HEK293 (cell line): ENCODE results near the gene ADAMTS16.

ENCODE experiments used
- CTCF ChIA-PET: fragments of 350-600 bp; formaldehyde crosslinking; extraction: SDS; loops from one replicate; lab custom pipeline; 2021; ENCODE audit warnings: antibody characterized with exemption; lab: Yijun Ruan, JAX
- POLR2A ChIA-PET: fragments of 300-600 bp; formaldehyde crosslinking; extraction: SDS; loops from one replicate; lab custom pipeline; 2020; ENCODE audit warnings: antibody characterized with exemption, inconsistent platforms; lab: Yijun Ruan, JAX
- H3K27ac ChIP-seq: fragments of 200-500 bp; sonication (Bioruptor generic); 2 replicates; pipeline ENCODE4 v1.5.1; 2014; ENCODE audit warnings: low read depth, low read length, control low read depth, inconsistent platforms; ENCODE audit errors: extremely low read depth
- H3K36me3 ChIP-seq, 2 experiments: fragments of 200-500 bp in 1 of 2; sonication (Bioruptor generic) in 1 of 2; 1 replicate in 1 of 2; 2 replicates in 1 of 2; pipeline ENCODE4 v1.5.1; 2014 to 2017; ENCODE audit warnings: inconsistent platforms in 2 of 2, low read length in 2 of 2; ENCODE audit not compliant: control insufficient read depth in 2 of 2, insufficient read depth in 1 of 2
- H3K4me1 ChIP-seq: fragments of 200-500 bp; sonication (Bioruptor generic); 2 replicates; pipeline ENCODE4 v1.5.1; 2014; ENCODE audit warnings: mild to moderate bottlenecking, low read length, inconsistent platforms; ENCODE audit not compliant: control insufficient read depth, insufficient read depth
- H3K4me3 ChIP-seq: 2 replicates; pipeline ENCODE4 v1.5.1; 2011; ENCODE audit warnings: low read depth, mild to moderate bottlenecking, control low read depth, low read length, moderate library complexity
- H3K9me3 ChIP-seq: fragments of 200-500 bp; sonication (Bioruptor generic); 2 replicates; pipeline ENCODE4 v1.5.1; 2014; ENCODE audit warnings: low read depth, low read length, inconsistent platforms; ENCODE audit not compliant: control insufficient read depth, insufficient read depth
- SP3 ChIP-seq: fragments of 450-650 bp; formaldehyde crosslinking; IDR thresholded peaks from 2 replicates; pipeline ENCODE4 v1.5.1; 2016; ENCODE audit warnings: missing biosample characterization, missing genetic modification characterization
- ZNF114 ChIP-seq: fragments of 450-650 bp; formaldehyde crosslinking; IDR thresholded peaks from 2 replicates; pipeline ENCODE4 v1.5.0; 2017; ENCODE audit warnings: missing biosample characterization, missing genetic modification characterization
- ZNF16 ChIP-seq: fragments of 450-650 bp; formaldehyde crosslinking; IDR thresholded peaks from 2 replicates; pipeline ENCODE4 v1.5.1; 2016; ENCODE audit warnings: low read depth, missing biosample characterization, missing genetic modification characterization
- ZNF169 ChIP-seq: fragments of 450-650 bp; formaldehyde crosslinking; IDR thresholded peaks from 2 replicates; pipeline ENCODE4 v1.5.1; 2016; ENCODE audit warnings: missing biosample characterization, missing genetic modification characterization
- ZNF416 ChIP-seq: fragments of 450-650 bp; formaldehyde crosslinking; IDR thresholded peaks from 2 replicates; pipeline ENCODE4 v1.5.1; 2016; ENCODE audit warnings: missing biosample characterization, missing genetic modification characterization
- ZNF510 ChIP-seq: fragments of 450-650 bp; formaldehyde crosslinking; IDR thresholded peaks from 2 replicates; pipeline ENCODE4 v1.5.1; 2018; ENCODE audit warnings: mild to moderate bottlenecking, missing genetic modification characterization, missing biosample characterization; ENCODE audit not compliant: insufficient replicate concordance
- ZNF658 ChIP-seq: fragments of 450-650 bp; formaldehyde crosslinking; IDR thresholded peaks from 2 replicates; pipeline ENCODE4; 2016; ENCODE audit warnings: missing biosample characterization, missing genetic modification characterization
- ZNF664 ChIP-seq: fragments of 450-650 bp; formaldehyde crosslinking; IDR thresholded peaks from 2 replicates; pipeline ENCODE4 v1.5.1; 2016; ENCODE audit warnings: missing biosample characterization, missing genetic modification characterization
- ZNF701 ChIP-seq: fragments of 450-650 bp; formaldehyde crosslinking; IDR thresholded peaks from 2 replicates; pipeline ENCODE4 v1.5.1; 2016; ENCODE audit warnings: missing biosample characterization, missing genetic modification characterization
- ZNF707 ChIP-seq: fragments of 450-650 bp; formaldehyde crosslinking; IDR thresholded peaks from 2 replicates; pipeline ENCODE4 v1.5.1; 2016; ENCODE audit warnings: missing biosample characterization, missing genetic modification characterization
- ZNF768 ChIP-seq: fragments of 450-650 bp; formaldehyde crosslinking; IDR thresholded peaks from 2 replicates; pipeline ENCODE4 v1.5.1; 2018; ENCODE audit warnings: missing biosample characterization, mild to moderate bottlenecking, missing genetic modification characterization
- ZNF777 ChIP-seq: fragments of 450-650 bp; formaldehyde crosslinking; IDR thresholded peaks from 2 replicates; pipeline ENCODE4 v1.5.1; 2017; ENCODE audit warnings: missing biosample characterization, missing genetic modification characterization, borderline replicate concordance
- ZNF792 ChIP-seq: fragments of 450-650 bp; formaldehyde crosslinking; IDR thresholded peaks from 2 replicates; pipeline ENCODE4 v1.5.1; 2016; ENCODE audit warnings: missing biosample characterization, missing genetic modification characterization
- ZSCAN23 ChIP-seq: fragments of 450-650 bp; formaldehyde crosslinking; IDR thresholded peaks from 2 replicates; pipeline ENCODE4 v1.5.1; 2016; ENCODE audit warnings: missing biosample characterization, missing genetic modification characterization
- TF ChIP-seq, protein P1 (sequence below): fragments of 450-650 bp; formaldehyde crosslinking; IDR thresholded peaks from 2 replicates; pipeline ENCODE4 v1.5.1; 2016; ENCODE audit warnings: missing biosample characterization, missing genetic modification characterization
- TF ChIP-seq, protein P2 (sequence below): fragments of 450-650 bp; formaldehyde crosslinking; IDR thresholded peaks from 2 replicates; pipeline ENCODE4 v1.5.1; 2016; ENCODE audit warnings: missing biosample characterization, missing genetic modification characterization
- TF ChIP-seq, protein P3 (sequence below): fragments of 450-650 bp; formaldehyde crosslinking; IDR thresholded peaks from 2 replicates; pipeline ENCODE4 v1.5.1; 2016; ENCODE audit warnings: missing biosample characterization, missing genetic modification characterization
- TF ChIP-seq, protein P4 (sequence below): fragments of 450-650 bp; formaldehyde crosslinking; IDR thresholded peaks from 2 replicates; pipeline ENCODE4 v1.5.1; 2016; ENCODE audit warnings: missing biosample characterization, missing genetic modification characterization
- TF ChIP-seq, protein P5 (sequence below): fragments of 450-650 bp; formaldehyde crosslinking; IDR thresholded peaks from 2 replicates; pipeline ENCODE4 v1.5.1; 2017; ENCODE audit warnings: missing biosample characterization, missing genetic modification characterization
- TF ChIP-seq, protein P6 (sequence below): fragments of 450-650 bp; formaldehyde crosslinking; conservative IDR thresholded peaks from 2 replicates; pipeline ENCODE4 v1.5.1; 2016; ENCODE audit warnings: low read depth, missing biosample characterization, missing genetic modification characterization

Gene ADAMTS16

DNA sequence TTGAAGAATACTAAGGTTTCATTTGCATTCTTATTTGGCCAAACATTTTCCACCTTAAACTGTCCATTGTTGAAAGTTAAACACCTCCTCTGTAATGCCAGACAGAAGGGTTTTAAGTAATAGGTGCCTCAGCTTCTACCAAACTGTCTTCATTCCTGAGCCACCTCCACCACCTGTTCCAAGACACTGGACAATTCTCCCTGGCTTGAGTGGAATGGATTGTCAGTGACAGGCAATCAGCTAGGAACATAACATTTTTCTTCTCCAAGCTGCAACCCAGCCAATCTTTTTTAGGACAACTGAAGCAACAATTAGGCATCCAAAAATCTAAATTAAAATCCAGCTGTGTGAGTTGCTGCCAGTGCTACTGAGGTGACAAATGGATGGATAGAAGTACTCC, 208.4 kb downstream of the ADAMTS16 start:
- Histone ChIP-seq H3K36me3 (no peaks in the 10 kb centered on the region), H3K4me1 (peaks cover 28% of the 10 kb centered on the region), H3K27ac (no peak overlapping the region), H3K4me3 (no peak overlapping the region), H3K9me3 (no peaks in the 10 kb centered on the region)
- TF ChIP-seq, protein P1, sequence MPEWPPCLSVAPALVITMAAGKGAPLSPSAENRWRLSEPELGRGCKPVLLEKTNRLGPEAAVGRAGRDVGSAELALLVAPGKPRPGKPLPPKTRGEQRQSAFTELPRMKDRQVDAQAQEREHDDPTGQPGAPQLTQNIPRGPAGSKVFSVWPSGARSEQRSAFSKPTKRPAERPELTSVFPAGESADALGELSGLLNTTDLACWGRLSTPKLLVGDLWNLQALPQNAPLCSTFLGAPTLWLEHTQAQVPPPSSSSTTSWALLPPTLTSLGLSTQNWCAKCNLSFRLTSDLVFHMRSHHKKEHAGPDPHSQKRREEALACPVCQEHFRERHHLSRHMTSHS = no peak
- TF ChIP-seq ZNF510 (tag by site-specific recombination) = no peak
- TF ChIP-seq, protein P2, sequence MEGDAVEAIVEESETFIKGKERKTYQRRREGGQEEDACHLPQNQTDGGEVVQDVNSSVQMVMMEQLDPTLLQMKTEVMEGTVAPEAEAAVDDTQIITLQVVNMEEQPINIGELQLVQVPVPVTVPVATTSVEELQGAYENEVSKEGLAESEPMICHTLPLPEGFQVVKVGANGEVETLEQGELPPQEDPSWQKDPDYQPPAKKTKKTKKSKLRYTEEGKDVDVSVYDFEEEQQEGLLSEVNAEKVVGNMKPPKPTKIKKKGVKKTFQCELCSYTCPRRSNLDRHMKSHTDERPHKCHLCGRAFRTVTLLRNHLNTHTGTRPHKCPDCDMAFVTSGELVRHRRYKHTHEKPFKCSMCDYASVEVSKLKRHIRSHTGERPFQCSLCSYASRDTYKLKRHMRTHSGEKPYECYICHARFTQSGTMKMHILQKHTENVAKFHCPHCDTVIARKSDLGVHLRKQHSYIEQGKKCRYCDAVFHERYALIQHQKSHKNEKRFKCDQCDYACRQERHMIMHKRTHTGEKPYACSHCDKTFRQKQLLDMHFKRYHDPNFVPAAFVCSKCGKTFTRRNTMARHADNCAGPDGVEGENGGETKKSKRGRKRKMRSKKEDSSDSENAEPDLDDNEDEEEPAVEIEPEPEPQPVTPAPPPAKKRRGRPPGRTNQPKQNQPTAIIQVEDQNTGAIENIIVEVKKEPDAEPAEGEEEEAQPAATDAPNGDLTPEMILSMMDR = no peak
- no peak for TF ChIP-seq ZNF701 (tag by site-specific recombination)
- no peak for TF ChIP-seq ZNF777 (tag by site-specific recombination)
- no peak for TF ChIP-seq ZSCAN23 (tag by site-specific recombination)
- no peak for TF ChIP-seq ZNF664 (tag by site-specific recombination)
- TF ChIP-seq SP3 (tag by site-specific recombination) = no peak
- TF ChIP-seq, protein P3, sequence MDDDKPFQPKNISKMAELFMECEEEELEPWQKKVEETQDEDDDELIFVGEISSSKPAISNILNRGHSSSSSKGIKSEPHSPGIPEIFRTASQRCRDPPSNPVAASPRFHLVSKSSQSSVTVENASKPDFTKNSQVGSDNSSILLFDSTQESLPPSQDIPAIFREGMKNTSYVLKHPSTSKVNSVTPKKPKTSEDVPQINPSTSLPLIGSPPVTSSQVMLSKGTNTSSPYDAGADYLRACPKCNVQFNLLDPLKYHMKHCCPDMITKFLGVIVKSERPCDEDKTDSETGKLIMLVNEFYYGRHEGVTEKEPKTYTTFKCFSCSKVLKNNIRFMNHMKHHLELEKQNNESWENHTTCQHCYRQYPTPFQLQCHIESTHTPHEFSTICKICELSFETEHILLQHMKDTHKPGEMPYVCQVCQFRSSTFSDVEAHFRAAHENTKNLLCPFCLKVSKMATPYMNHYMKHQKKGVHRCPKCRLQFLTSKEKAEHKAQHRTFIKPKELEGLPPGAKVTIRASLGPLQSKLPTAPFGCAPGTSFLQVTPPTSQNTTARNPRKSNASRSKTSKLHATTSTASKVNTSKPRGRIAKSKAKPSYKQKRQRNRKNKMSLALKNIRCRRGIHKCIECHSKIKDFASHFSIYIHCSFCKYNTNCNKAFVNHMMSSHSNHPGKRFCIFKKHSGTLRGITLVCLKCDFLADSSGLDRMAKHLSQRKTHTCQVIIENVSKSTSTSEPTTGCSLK (tag by site-specific recombination) = no peak
- TF ChIP-seq, protein P4, sequence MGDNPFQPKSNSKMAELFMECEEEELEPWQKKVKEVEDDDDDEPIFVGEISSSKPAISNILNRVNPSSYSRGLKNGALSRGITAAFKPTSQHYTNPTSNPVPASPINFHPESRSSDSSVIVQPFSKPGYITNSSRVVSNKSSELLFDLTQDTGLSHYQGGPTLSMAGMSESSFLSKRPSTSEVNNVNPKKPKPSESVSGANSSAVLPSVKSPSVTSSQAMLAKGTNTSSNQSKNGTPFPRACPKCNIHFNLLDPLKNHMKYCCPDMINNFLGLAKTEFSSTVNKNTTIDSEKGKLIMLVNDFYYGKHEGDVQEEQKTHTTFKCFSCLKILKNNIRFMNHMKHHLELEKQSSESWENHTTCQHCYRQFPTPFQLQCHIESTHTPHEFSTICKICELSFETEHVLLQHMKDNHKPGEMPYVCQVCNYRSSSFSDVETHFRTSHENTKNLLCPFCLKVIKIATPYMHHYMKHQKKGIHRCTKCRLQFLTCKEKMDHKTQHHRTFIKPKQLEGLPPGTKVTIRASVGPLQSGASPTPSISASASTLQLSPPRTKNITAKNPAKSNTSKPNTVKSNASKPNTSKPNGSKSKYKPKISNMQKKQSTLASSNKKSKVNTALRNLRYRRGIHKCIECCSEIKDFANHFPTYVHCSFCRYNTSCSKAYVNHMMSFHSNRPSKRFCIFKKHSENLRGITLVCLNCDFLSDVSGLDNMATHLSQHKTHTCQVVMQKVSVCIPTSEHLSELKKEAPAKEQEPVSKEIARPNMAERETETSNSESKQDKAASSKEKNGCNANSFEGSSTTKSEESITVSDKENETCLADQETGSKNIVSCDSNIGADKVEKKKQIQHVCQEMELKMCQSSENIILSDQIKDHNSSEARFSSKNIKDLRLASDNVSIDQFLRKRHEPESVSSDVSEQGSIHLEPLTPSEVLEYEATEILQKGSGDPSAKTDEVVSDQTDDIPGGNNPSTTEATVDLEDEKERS (tag by site-specific recombination) = no peak
- TF ChIP-seq, protein P5, sequence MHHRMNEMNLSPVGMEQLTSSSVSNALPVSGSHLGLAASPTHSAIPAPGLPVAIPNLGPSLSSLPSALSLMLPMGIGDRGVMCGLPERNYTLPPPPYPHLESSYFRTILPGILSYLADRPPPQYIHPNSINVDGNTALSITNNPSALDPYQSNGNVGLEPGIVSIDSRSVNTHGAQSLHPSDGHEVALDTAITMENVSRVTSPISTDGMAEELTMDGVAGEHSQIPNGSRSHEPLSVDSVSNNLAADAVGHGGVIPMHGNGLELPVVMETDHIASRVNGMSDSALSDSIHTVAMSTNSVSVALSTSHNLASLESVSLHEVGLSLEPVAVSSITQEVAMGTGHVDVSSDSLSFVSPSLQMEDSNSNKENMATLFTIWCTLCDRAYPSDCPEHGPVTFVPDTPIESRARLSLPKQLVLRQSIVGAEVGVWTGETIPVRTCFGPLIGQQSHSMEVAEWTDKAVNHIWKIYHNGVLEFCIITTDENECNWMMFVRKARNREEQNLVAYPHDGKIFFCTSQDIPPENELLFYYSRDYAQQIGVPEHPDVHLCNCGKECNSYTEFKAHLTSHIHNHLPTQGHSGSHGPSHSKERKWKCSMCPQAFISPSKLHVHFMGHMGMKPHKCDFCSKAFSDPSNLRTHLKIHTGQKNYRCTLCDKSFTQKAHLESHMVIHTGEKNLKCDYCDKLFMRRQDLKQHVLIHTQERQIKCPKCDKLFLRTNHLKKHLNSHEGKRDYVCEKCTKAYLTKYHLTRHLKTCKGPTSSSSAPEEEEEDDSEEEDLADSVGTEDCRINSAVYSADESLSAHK (tag by site-specific recombination) = no peak
- no peak for TF ChIP-seq ZNF416
- TF ChIP-seq ZNF792 (tag by site-specific recombination) = no peak
- TF ChIP-seq, protein P6, sequence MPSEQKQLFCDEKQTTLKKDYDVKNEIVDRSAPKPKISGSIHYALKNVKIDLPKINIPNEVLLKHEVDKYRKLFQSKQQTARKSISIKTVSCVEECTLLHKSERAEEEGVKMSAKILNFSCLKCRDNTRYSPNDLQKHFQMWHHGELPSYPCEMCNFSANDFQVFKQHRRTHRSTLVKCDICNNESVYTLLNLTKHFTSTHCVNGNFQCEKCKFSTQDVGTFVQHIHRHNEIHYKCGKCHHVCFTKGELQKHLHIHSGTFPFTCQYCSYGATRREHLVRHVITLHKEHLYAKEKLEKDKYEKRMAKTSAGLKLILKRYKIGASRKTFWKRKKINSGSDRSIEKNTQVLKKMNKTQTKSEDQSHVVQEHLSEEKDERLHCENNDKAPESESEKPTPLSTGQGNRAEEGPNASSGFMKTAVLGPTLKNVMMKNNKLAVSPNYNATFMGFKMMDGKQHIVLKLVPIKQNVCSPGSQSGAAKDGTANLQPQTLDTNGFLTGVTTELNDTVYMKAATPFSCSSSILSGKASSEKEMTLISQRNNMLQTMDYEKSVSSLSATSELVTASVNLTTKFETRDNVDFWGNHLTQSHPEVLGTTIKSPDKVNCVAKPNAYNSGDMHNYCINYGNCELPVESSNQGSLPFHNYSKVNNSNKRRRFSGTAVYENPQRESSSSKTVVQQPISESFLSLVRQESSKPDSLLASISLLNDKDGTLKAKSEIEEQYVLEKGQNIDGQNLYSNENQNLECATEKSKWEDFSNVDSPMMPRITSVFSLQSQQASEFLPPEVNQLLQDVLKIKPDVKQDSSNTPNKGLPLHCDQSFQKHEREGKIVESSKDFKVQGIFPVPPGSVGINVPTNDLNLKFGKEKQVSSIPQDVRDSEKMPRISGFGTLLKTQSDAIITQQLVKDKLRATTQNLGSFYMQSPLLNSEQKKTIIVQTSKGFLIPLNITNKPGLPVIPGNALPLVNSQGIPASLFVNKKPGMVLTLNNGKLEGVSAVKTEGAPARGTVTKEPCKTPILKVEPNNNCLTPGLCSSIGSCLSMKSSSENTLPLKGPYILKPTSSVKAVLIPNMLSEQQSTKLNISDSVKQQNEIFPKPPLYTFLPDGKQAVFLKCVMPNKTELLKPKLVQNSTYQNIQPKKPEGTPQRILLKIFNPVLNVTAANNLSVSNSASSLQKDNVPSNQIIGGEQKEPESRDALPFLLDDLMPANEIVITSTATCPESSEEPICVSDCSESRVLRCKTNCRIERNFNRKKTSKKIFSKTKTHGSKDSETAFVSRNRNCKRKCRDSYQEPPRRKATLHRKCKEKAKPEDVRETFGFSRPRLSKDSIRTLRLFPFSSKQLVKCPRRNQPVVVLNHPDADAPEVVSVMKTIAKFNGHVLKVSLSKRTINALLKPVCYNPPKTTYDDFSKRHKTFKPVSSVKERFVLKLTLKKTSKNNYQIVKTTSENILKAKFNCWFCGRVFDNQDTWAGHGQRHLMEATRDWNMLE = no peak
- no peak for TF ChIP-seq ZNF114 (tag by site-specific recombination)
- TF ChIP-seq ZNF169 (tag by site-specific recombination) = no peak
- TF ChIP-seq ZNF707 = no peak
- TF ChIP-seq ZNF768 (tag by site-specific recombination) = no peak
- no peak for TF ChIP-seq ZNF16
- TF ChIP-seq ZNF658 (tag by site-specific recombination) = no peak
- CTCF ChIA-PET = interaction anchor here (0.6 to 2.4 kb wide), 5 partner anchors 9 to 187 kb away, joined by 3 to 8 read pairs (median 4); no protein-coding TSS in a partner anchor
- POLR2A ChIA-PET = no interaction called here
